ENCODE data around the gene MCU.

DNA sequence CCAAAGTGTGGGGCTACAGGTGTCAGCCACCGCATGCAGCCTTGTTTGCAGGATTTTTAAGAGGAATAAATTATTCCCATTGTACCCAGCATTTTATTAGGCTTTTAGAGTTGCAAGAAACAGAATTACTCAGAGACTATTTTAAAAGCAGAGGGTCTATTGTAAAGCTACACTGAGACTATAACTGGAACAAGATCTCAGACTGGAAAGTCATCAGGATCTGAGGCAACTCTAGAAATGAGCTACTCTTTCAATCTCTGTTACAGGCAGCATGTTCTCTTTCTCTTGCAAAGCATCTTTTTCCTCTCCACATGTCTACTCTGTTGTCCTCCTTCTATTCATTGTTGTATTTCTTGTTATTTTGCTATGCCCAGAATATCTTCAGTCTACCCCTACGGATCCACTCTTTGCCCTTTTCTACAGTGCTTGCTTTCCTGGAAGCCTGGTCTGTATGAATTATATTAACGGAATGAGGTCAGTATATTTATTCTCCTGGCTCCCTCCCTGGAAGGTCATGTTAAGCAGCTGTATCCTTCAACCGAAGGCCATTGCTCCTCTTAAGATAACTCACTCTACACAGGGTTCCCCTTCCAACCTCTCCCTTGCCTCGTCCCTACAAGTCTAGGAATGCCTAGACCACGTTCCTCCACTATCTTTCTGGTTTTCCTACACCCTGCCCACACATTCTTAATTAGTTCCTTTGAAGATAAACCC is 38.4 kb upstream of the MCU start:
- TF ChIP-seq, protein P1, sequence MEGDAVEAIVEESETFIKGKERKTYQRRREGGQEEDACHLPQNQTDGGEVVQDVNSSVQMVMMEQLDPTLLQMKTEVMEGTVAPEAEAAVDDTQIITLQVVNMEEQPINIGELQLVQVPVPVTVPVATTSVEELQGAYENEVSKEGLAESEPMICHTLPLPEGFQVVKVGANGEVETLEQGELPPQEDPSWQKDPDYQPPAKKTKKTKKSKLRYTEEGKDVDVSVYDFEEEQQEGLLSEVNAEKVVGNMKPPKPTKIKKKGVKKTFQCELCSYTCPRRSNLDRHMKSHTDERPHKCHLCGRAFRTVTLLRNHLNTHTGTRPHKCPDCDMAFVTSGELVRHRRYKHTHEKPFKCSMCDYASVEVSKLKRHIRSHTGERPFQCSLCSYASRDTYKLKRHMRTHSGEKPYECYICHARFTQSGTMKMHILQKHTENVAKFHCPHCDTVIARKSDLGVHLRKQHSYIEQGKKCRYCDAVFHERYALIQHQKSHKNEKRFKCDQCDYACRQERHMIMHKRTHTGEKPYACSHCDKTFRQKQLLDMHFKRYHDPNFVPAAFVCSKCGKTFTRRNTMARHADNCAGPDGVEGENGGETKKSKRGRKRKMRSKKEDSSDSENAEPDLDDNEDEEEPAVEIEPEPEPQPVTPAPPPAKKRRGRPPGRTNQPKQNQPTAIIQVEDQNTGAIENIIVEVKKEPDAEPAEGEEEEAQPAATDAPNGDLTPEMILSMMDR (IDR thresholded peaks at IDR 0.05; ENCODE audit: poor library complexity, severe bottlenecking) = no peak
- TF ChIP-seq TAF1 (IDR thresholded peaks at IDR 0.05; ENCODE audit: low read depth) (no peak), EP300 (conservative IDR thresholded peaks at IDR 0.05; ENCODE audit: poor library complexity, severe bottlenecking) (no peak)

All from neural cell (in vitro differentiated cells).